GM12874 (cell line): ENCODE data around the gene PTPRD.

Experiments used
- TF ChIP-seq, protein P1 (sequence below): IDR thresholded peaks from 2 replicates; pipeline ENCODE4 v1.5.1; 2011; ENCODE audit warnings: low read depth, mild to moderate bottlenecking, control low read depth, low read length, moderate library complexity; ENCODE audit not compliant: insufficient read depth

Gene PTPRD

GRCh38 chr9:9996259-9996658 is 616.5 kb downstream of the PTPRD start:
- TF ChIP-seq, protein P1, sequence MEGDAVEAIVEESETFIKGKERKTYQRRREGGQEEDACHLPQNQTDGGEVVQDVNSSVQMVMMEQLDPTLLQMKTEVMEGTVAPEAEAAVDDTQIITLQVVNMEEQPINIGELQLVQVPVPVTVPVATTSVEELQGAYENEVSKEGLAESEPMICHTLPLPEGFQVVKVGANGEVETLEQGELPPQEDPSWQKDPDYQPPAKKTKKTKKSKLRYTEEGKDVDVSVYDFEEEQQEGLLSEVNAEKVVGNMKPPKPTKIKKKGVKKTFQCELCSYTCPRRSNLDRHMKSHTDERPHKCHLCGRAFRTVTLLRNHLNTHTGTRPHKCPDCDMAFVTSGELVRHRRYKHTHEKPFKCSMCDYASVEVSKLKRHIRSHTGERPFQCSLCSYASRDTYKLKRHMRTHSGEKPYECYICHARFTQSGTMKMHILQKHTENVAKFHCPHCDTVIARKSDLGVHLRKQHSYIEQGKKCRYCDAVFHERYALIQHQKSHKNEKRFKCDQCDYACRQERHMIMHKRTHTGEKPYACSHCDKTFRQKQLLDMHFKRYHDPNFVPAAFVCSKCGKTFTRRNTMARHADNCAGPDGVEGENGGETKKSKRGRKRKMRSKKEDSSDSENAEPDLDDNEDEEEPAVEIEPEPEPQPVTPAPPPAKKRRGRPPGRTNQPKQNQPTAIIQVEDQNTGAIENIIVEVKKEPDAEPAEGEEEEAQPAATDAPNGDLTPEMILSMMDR = no peak

DNA sequence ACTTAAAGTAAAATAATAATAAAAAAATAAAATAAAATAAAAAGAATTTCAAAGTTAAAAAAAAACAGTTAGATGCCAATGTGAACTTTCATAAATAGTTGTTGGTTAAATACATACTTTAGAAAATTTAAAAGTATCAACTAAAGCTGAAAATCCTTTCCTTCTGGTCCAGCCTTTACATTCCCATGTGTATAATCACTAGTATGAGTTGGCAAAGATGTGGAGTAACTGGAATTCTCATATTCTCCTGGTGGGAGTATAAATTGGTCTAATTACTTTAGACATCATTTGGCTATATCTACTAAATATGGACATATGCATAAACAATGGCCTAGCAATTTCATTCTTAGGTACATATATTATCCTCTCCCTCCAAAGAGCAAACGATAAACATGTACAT is 619.9 kb downstream of the PTPRD start:
- TF ChIP-seq, protein P1 = no peak

- TF ChIP-seq, protein P1 = no peak
These were observed 639.7 kb downstream of the PTPRD start for GRCh38 chr9:9973062-9973461.

DNA sequence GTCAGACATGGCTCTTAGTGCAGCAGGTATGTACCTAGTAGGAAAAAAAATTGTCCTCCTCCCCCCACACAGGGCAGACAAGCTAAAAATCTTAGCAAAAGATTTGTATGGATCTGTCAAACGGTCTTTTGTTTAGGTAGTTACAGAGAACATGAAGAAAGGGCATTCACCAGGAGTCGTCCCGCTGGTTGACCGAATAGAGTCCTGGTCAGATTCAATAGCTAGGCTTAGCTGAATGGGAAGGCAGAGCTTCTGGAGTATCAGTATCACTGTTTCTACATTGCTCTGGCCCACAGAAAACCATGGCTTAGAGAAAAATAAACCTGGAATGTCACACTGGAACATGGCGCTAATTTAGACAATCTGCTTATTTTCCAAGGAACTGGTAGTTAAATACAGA is 642.3 kb downstream of the PTPRD start:
- TF ChIP-seq, protein P1 = no peak

DNA sequence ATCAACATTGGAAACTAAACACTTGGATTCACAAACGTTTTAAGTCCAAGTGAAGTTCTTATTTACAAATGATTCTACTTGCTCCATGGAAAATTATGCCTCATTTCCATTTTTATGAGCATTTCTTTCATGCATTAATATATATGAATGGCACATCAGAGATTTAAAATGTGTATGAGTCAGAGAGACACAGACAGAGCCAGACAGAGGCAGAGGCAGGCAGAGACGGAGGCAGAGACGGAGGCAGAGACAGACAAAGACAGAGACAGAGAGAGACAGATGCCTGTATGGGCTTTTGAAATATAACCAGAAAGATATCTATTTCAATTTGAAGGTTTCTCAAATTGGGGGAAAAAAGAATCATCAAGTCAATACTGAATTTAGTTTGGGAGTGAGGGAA is 649.0 kb downstream of the PTPRD start:
- TF ChIP-seq, protein P1 = no peak

DNA sequence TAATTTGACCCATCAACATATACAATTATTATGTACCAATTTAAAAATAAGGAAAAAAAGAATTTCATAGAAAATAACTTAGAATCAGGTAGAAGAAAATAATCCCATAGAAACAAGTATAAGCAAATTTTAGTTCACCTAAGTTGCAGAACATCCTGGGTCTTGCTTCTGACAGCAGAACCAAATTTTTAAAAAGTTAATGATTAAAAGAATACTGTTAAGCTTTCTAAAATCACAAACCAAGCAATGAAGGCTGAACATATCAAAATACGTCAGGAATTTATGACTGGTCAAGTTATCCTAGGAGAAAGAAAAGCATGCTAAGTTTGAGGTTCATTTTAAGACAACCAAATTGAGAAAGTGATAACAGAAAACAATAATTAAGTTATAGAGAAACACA is 650.9 kb downstream of the PTPRD start:
- TF ChIP-seq, protein P1 = no peak

DNA sequence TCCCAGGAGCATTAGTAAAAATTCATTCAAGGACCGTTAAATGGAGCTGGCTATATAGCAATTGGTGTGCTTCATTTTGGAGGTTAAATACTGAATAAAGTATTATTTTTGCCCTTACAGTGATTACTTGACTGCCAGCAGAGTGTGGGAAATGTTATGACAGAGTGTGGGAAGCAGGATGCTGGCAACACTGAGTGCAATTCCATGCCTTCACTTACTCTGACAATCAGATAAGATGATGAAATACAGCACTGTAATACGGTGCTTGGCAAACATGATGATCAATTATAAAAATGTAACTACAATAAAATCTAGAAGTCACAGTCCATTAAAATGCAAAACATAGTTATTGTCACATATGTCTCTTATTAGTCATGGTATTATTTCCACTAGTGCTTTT is 651.3 kb downstream of the PTPRD start:
- TF ChIP-seq, protein P1 = no peak

GRCh38 chr9:9951556-9952160 is 661.1 kb downstream of the PTPRD start:
- TF ChIP-seq, protein P1 = no peak
